H9 (cell line): Measurements from ENCODE around the gene PLXNB2. TPM values are rescaled to one million over a fixed set of nuclear protein-coding genes. Genes with fewer than 3 reads are reported as not detected.

ENCODE experiments used
- DNase-seq: peaks from one replicate; pipeline ENCODE4 v3.0.0-alpha.2; 2017
- H2AFZ ChIP-seq: one replicate; pipeline ENCODE4 v1.6.1; 2013; ENCODE audit warnings: mild to moderate bottlenecking, low read length, control low read depth, moderate library complexity
- H2AK5ac ChIP-seq: 2 replicates; pipeline ENCODE4 v1.6.1; 2013; ENCODE audit warnings: low read length, control low read depth, mixed read lengths; ENCODE audit not compliant: insufficient read length
- H2BK120ac ChIP-seq: one replicate; pipeline ENCODE4 v1.6.1; 2013; ENCODE audit warnings: low read depth, mild to moderate bottlenecking, low read length, control low read depth, inconsistent platforms; ENCODE audit not compliant: poor library complexity, severe bottlenecking
- H2BK12ac ChIP-seq: 2 replicates; pipeline ENCODE4 v1.6.1; 2013; ENCODE audit warnings: low read length, control low read depth, mixed read lengths, low read depth; ENCODE audit not compliant: insufficient read length
- H2BK15ac ChIP-seq: 2 replicates; pipeline ENCODE4 v1.6.1; 2013; ENCODE audit warnings: low read depth, low read length, control low read depth
- H2BK20ac ChIP-seq: one replicate; pipeline ENCODE4 v1.6.1; 2013; ENCODE audit warnings: low read depth, mild to moderate bottlenecking, low read length, control low read depth, inconsistent platforms; ENCODE audit not compliant: poor library complexity, severe bottlenecking
- H2BK5ac ChIP-seq: 2 replicates; pipeline ENCODE4 v1.6.1; 2013; ENCODE audit warnings: low read length, control low read depth, mixed read lengths; ENCODE audit not compliant: insufficient read length
- H3K14ac ChIP-seq: 2 replicates; pipeline ENCODE4 v1.6.1; 2013; ENCODE audit warnings: low read length, control low read depth; ENCODE audit not compliant: insufficient read depth
- H3K18ac ChIP-seq: 2 replicates; pipeline ENCODE4 v1.6.1; 2013; ENCODE audit warnings: low read depth, mild to moderate bottlenecking, mixed read lengths, low read length, control low read depth; ENCODE audit not compliant: insufficient read length
- H3K23ac ChIP-seq: 2 replicates; pipeline ENCODE4 v1.6.1; 2013; ENCODE audit warnings: low read length, control low read depth, mixed read lengths, low read depth; ENCODE audit not compliant: insufficient read length
- H3K23me2 ChIP-seq: 2 replicates; pipeline ENCODE4 v1.6.1; 2013; ENCODE audit warnings: low read depth, mild to moderate bottlenecking, mixed read lengths, low read length, control low read depth; ENCODE audit not compliant: insufficient read length, poor library complexity, severe bottlenecking
- H3K27ac ChIP-seq: 2 replicates; pipeline ENCODE4 v1.5.1; 2013; ENCODE audit warnings: low read length, control low read depth, mixed read lengths, low read depth; ENCODE audit not compliant: insufficient read length
- H3K27me3 ChIP-seq: 2 replicates; pipeline ENCODE4 v1.6.1; 2013; ENCODE audit warnings: low read length, control low read depth, inconsistent platforms; ENCODE audit not compliant: insufficient read depth
- H3K4ac ChIP-seq: 2 replicates; pipeline ENCODE4 v1.6.1; 2013; ENCODE audit warnings: low read depth, mild to moderate bottlenecking, control low read depth, inconsistent platforms, low read length, moderate library complexity
- H3K4me1 ChIP-seq: 2 replicates; pipeline ENCODE4 v1.6.1; 2013; ENCODE audit warnings: low read length, control low read depth, inconsistent platforms; ENCODE audit not compliant: insufficient read depth
- H3K4me2 ChIP-seq: 2 replicates; pipeline ENCODE4 v1.6.1; 2013; ENCODE audit warnings: low read length, control low read depth, mixed read lengths; ENCODE audit not compliant: insufficient read length, insufficient read depth
- H3K56ac ChIP-seq: 2 replicates; pipeline ENCODE4 v1.6.1; 2013; ENCODE audit warnings: low read depth, mild to moderate bottlenecking, mixed read lengths, low read length, control low read depth; ENCODE audit not compliant: insufficient read length
- H3K79me1 ChIP-seq: 2 replicates; pipeline ENCODE4 v1.6.1; 2013; ENCODE audit warnings: low read depth, mild to moderate bottlenecking, moderate library complexity, low read length, control low read depth, inconsistent platforms; ENCODE audit not compliant: insufficient read depth, poor library complexity, severe bottlenecking
- H3K79me2 ChIP-seq: 2 replicates; pipeline ENCODE4 v1.6.1; 2013; ENCODE audit warnings: low read length, control low read depth, inconsistent platforms; ENCODE audit not compliant: insufficient read depth
- H3K9ac ChIP-seq: 2 replicates; pipeline ENCODE4 v1.6.1; 2013; ENCODE audit warnings: low read length, control low read depth, mixed read lengths; ENCODE audit not compliant: insufficient read length; ENCODE audit errors: extremely low read depth
- H3K9me3 ChIP-seq: one replicate; pipeline ENCODE4 v1.6.1; 2013; ENCODE audit warnings: low read depth, low read length, inconsistent platforms; ENCODE audit not compliant: control insufficient read depth
- H3T11ph ChIP-seq: one replicate; pipeline ENCODE4 v1.6.1; 2013; ENCODE audit warnings: mild to moderate bottlenecking, low read length, control low read depth, inconsistent platforms
- H4K20me1 ChIP-seq: one replicate; pipeline ENCODE4 v1.6.1; 2013; ENCODE audit not compliant: control insufficient read depth, insufficient read length, insufficient read depth
- H4K5ac ChIP-seq: 2 replicates; pipeline ENCODE4 v1.6.1; 2013; ENCODE audit warnings: low read depth, mild to moderate bottlenecking, mixed read lengths, low read length, control low read depth; ENCODE audit not compliant: insufficient read length
- H4K8ac ChIP-seq: replicated peaks from 2 replicates; pipeline ENCODE4 v1.6.1; 2013; ENCODE audit warnings: low read length, control low read depth, mixed read lengths, low read depth; ENCODE audit not compliant: insufficient read length
- H4K91ac ChIP-seq: 2 replicates; pipeline ENCODE4 v1.6.1; 2013; ENCODE audit warnings: low read depth, mild to moderate bottlenecking, moderate library complexity, mixed read lengths, low read length, control low read depth; ENCODE audit not compliant: insufficient read length
- H3K27ac Mint-ChIP-seq, 3 experiments: 2 replicates in 2 of 3; 3 replicates in 1 of 3; pipeline ENCODE4 v1.8.0; 2020 to 2021; ENCODE audit warnings: mixed read lengths in 3 of 3, mild to moderate bottlenecking in 1 of 3, moderate library complexity in 1 of 3
- H3K27me3 Mint-ChIP-seq: 2 replicates; pipeline ENCODE4 v1.8.0; 2021; ENCODE audit warnings: low read depth, mild to moderate bottlenecking, moderate library complexity, mixed read lengths
- H3K36me3 Mint-ChIP-seq, 3 experiments: 2 replicates in 2 of 3; 3 replicates in 1 of 3; pipeline ENCODE4 v1.8.0; 2020 to 2021; ENCODE audit warnings: low read depth in 3 of 3, mixed read lengths in 3 of 3; ENCODE audit not compliant: insufficient read depth in 1 of 3
- H3K4me1 Mint-ChIP-seq, 2 experiments: 2 replicates each; pipeline ENCODE4 v1.8.0; 2020; ENCODE audit warnings: mixed read lengths in 2 of 2
- H3K4me3 Mint-ChIP-seq, 2 experiments: 2 replicates in 1 of 2; 3 replicates in 1 of 2; pipeline ENCODE4 v1.8.0; 2020 to 2021; ENCODE audit warnings: mild to moderate bottlenecking in 2 of 2, mixed read lengths in 2 of 2, moderate library complexity in 1 of 2
- H3K9me3 Mint-ChIP-seq, 2 experiments: 2 replicates in 1 of 2; 3 replicates in 1 of 2; pipeline ENCODE4 v1.8.0; 2020; ENCODE audit warnings: mild to moderate bottlenecking in 2 of 2, mixed read lengths in 2 of 2, moderate library complexity in 1 of 2
- CTCF ChIP-seq: fragments of 200-600 bp; sonication (generic); conservative IDR thresholded peaks from 3 replicates; pipeline ENCODE4 v1.8.0; 2021; ENCODE audit warnings: antibody characterized with exemption, mild to moderate bottlenecking
- WGBS: extraction: QIAGEN DNeasy Blood & Tissue Kit; methylation state at CpG from one replicate; pipeline ENCODE4 v1.1.7; 2013; ENCODE audit warnings: missing lambda C conversion rate, low lambda C conversion rate, mixed read lengths; ENCODE audit not compliant: insufficient read length; ENCODE audit errors: extremely low coverage; 5-methylcytosine and 5-hydroxymethylcytosine counted together
- total RNA-seq: library from RNA; stranded (reverse); gene quantifications from 2 replicates; pipeline ENCODE4 v1.2.1, GENCODE V29; 2021

PLXNB2 gene
- total RNA-seq, 1 experiment from 2014 or later = 87.6 TPM

DNA sequence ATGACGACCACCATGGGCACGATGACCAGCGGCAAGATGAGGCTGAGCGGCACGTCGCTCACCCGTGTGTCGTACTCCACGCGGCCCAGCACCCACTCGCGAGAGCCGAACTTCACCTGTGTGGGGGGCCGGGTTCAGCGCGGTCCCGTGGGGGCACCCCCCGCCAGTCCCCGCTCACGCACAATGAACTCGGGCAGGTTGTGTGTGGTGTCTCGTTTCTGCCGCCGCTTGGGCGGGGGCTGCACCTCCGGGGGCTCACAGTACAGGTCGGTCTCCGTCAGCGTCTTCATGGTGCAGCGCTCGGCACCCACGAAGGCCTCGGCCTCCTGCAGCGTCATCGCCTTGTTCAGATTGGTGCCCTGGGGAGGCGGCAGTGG, 26.1 kb downstream of the PLXNB2 start:
- H4K5ac ChIP-seq = no peak overlapping the region
- H3K4me2 ChIP-seq = no peak overlapping the region
- no peak overlapping the region for H3T11ph ChIP-seq
- no peaks in the 10 kb centered on the region for H3K27me3 ChIP-seq
- no peak overlapping the region for H2BK12ac ChIP-seq
- peaks cover 5 to 6% of the 10 kb centered on the region in 2 experiments; a peak in 3 of 5 replicates for H3K9me3 Mint-ChIP-seq
- peaks cover 34 to 62% (median 59%) of the 10 kb centered on the region in 3 experiments for H3K36me3 Mint-ChIP-seq
- no peak overlapping the region for H3K14ac ChIP-seq
- H2BK5ac ChIP-seq = no peak overlapping the region
- no peak for DNase-seq
- no peak overlapping the region for H4K8ac ChIP-seq
- no peak overlapping the region for H3K56ac ChIP-seq
- H2AFZ ChIP-seq = no peak overlapping the region
- no peaks in the 10 kb centered on the region for H3K27me3 Mint-ChIP-seq
- H2BK120ac ChIP-seq = no peak overlapping the region
- no CpG with 5 or more reads among the region's 36 CpGs for WGBS
- no peak overlapping the region for H3K23ac ChIP-seq
- no peak overlapping the region for H4K91ac ChIP-seq
- H3K27ac Mint-ChIP-seq = no peak overlapping the region
- no peaks in the 10 kb centered on the region for H3K9me3 ChIP-seq
- no peak overlapping the region for H2BK15ac ChIP-seq
- H3K27ac ChIP-seq = no peak overlapping the region
- H3K18ac ChIP-seq = no peak overlapping the region
- no peaks in the 10 kb centered on the region for H3K79me1 ChIP-seq
- no peak overlapping the region for H3K9ac ChIP-seq
- no peak for TF ChIP-seq CTCF
- H2AK5ac ChIP-seq = no peak overlapping the region
- H3K4me3 Mint-ChIP-seq = no peak overlapping the region
- no peak overlapping the region for H3K4ac ChIP-seq
- H3K4me1 Mint-ChIP-seq = no peaks in the 10 kb centered on the region
- H2BK20ac ChIP-seq = no peak overlapping the region
- H4K20me1 ChIP-seq = no peaks in the 10 kb centered on the region
- no peaks in the 10 kb centered on the region for H3K79me2 ChIP-seq
- H3K4me1 ChIP-seq = no peaks in the 10 kb centered on the region
- peaks cover 3% of the 10 kb centered on the region for H3K23me2 ChIP-seq
